ENCODE measurements around the gene SAMD4A.

GRCh38 chr14:54822685-54823084, 255.8 kb downstream of the SAMD4A start:
- TF ChIP-seq CTCF (IDR thresholded peaks at IDR 0.05 in 8 of 11, conservative IDR thresholded peaks at IDR 0.05 in 3 of 11) = no peak
- no peak for TF ChIP-seq POLR2A (IDR thresholded peaks at IDR 0.05)
- no peak for TF ChIP-seq POLR2AphosphoS5 (IDR thresholded peaks at IDR 0.05)
